Epithelial cell of proximal tubule (primary cell): ENCODE data around the gene GRID1. TPM values are rescaled to one million over a fixed set of nuclear protein-coding genes. Genes with fewer than 3 reads are reported as not detected.
A peak's percentile ranks its signal among the peaks of the same experiment; 100 is the strongest.
"Not testable (repeated sequence)": the region's sequence is repeated elsewhere in the genome, so short reads cannot be mapped to it uniquely, and the experiment has no call there.

Source experiments
- DNase-seq: peaks from one replicate; pipeline ENCODE4 v3.0.0-alpha.2; 2011; ENCODE audit warnings: low read depth
- H3K4me3 ChIP-seq: 2 replicates; pipeline ENCODE4 v1.5.1; 2011; ENCODE audit warnings: low read depth, mild to moderate bottlenecking, low read length
- total RNA-seq: library from RNA; depleted of rRNA; stranded (reverse); fragments of >200 nt; gene quantifications from 2 replicates; pipeline ENCODE4 v1.2.3, GENCODE V29; 2015
- TF ChIP-seq, protein P1 (sequence below): conservative IDR thresholded peaks from 2 replicates; pipeline ENCODE4 v1.5.1; 2012; ENCODE audit warnings: low read depth, mild to moderate bottlenecking, low read length

GRID1 gene
- total RNA-seq, 1 donor from 2014 or later = 0.52 TPM

DNA sequence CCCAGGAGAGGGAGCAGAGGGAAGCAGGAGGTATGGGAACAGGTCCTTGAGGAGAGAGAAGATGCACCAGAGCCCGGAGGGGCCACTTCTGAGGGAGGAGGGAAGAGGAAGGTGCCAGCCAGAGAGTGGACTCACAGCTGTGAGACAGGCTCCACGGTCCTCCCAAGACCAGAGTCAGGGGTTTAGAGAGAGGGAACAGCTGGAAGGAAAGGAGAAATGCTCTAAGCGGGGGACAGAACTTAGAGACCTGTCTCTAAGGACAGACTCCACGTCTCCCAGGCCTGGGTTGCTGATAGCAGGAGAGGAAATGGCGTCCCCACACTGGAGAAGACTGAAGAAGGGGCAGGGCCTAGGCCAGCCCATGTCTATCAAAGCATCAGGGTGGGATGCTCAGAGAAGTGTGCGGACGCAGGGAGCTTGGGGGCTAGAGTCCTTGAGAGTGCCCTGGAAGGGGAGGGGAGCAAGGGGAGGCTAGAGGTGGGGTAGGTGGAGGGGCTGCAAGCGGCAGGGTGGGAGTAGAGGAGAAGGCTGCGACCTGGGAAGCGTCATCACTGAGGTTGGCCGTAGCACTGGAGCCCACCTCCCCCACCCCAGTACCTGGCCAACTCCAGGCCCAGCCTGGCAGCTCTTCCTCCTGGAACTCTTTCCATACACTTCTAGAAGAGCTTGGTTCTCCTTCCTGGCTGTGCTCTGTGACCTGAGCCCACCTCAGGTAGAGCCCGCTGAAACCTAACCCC, 25.6 kb upstream of the GRID1 start:
- TF ChIP-seq, protein P1, sequence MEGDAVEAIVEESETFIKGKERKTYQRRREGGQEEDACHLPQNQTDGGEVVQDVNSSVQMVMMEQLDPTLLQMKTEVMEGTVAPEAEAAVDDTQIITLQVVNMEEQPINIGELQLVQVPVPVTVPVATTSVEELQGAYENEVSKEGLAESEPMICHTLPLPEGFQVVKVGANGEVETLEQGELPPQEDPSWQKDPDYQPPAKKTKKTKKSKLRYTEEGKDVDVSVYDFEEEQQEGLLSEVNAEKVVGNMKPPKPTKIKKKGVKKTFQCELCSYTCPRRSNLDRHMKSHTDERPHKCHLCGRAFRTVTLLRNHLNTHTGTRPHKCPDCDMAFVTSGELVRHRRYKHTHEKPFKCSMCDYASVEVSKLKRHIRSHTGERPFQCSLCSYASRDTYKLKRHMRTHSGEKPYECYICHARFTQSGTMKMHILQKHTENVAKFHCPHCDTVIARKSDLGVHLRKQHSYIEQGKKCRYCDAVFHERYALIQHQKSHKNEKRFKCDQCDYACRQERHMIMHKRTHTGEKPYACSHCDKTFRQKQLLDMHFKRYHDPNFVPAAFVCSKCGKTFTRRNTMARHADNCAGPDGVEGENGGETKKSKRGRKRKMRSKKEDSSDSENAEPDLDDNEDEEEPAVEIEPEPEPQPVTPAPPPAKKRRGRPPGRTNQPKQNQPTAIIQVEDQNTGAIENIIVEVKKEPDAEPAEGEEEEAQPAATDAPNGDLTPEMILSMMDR = no peak
- no peak overlapping the region for H3K4me3 ChIP-seq
- no peak for DNase-seq

DNA sequence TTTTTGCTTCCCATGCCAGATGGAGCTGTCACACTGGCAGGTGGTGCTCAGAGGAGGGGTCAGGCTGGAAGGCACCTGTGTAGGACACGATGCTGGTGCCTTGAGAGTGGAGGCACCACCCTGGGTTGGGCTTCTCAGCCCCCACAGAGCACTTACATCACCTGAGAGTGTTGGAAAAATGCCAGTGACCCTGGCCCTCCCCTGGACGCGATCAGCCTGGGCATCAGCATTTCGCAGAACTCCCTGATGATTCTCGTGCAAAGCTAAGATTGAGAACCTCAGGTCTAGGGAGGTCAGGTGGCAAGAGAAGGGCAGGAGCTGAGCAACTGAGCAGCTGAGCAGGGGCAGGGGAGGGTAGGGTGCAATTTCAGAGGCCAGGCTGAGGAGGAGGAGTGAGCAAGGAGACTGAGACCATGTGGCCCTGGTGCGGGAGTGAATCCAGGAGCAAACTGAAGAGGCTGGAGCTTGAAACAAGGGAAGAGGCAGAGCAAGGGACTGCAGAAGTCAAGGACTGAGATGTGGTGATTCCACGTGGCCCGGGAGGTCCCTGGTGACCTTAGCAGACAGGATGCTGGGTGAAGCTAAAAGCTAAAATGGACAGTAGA, 24.7 kb upstream of the GRID1 start:
- H3K4me3 ChIP-seq = no peak overlapping the region
- DNase-seq = no peak
- TF ChIP-seq, protein P1 = no peak

DNA sequence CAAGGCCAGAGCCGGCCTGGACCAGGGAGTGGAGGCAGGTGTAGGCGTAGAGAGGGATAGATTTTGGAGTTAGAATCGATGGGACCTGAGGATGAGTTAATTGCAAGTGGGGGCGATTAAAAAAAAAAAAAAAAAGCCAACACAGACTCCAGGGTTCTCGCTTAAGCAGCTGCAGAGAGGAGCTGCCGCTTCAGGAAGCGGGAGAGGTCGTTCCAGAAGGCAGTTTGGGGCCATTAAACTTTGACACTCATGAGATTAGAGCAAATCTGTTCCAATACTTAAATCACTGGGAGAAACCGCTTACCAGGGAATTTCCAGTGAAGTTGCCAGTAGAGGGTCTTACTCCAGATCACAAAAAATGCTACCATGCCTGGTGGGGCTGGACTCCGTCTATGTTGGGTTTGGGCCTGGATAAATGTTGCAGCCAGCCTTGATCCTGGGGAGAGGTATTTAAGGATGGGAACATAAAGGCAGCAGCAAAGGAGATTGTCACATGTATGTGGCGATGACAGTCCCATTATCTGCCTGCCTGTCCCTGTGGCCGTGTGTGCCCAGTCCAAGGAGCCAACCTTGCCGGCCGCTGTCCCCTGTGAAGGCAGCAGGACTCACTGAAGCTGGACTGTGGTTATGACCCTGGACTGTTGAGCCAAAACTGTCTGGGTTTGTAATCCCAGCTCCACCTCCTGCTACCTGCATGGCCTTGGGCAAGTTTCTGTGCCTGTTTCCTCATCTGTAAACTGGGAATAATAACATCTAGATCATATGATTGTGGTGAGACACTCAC, 23.9 kb upstream of the GRID1 start:
- H3K4me3 ChIP-seq = no peak overlapping the region
- TF ChIP-seq, protein P1 = no peak
- DNase-seq = no peak

DNA sequence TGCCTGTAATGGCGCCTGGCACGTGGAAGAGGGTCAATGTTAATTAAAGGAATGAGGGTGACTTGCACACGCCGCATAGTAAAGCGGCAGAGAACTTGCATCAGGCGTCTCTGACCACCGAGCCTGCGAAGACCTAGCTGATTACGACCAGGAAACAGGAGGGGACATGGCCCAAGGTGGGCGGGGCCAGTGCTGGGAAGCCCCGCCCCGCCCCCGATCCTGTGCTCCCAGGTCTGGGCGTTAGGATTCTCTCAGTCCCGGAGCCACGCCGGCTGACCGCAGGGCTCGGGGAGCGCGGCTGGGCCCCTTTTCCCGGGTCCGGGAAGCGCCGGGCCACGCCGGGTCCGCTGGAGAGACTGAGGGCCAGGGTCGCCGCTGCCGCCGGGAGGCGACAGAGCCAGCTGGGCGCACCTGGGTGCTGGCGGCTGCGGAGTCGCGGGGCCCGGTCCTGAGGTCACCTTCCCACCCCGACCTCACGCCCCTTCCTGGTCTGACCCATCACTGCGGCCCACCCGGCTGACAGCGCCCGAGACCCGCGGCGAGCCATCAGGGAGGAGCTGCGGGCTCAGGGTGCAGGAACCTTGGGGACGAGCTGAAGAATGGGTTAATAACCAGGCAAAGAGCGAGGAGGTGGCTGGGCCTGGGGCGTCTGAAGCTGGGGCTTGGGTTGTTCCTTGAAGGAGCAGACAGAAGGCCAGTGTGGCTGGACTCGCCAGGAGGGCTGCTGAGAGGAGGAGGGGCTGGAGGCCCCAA, 23.0 kb upstream of the GRID1 start:
- DNase-seq = no peak
- TF ChIP-seq, protein P1 = no peak
- peak overlapping the region; percentile 44 for H3K4me3 ChIP-seq

DNA sequence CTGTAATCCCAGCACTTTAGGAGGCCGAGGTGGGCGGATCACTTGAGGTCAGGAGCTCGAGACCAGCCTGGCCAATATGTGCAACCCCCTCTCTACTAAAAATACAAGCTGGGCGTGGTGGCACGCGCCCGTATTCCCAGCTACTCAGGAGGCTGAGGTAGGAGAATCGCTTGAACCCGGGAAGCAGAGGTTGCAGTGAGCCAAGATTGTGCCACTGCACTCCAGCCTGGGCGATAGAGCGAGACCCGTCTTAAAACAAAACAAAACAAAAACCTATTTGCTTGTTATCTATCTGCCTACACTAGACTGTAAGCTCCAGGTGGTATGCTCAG, 22.5 kb upstream of the GRID1 start:
- peak overlapping the region; percentile 44 for H3K4me3 ChIP-seq
- not testable (repeated sequence) for DNase-seq

DNA sequence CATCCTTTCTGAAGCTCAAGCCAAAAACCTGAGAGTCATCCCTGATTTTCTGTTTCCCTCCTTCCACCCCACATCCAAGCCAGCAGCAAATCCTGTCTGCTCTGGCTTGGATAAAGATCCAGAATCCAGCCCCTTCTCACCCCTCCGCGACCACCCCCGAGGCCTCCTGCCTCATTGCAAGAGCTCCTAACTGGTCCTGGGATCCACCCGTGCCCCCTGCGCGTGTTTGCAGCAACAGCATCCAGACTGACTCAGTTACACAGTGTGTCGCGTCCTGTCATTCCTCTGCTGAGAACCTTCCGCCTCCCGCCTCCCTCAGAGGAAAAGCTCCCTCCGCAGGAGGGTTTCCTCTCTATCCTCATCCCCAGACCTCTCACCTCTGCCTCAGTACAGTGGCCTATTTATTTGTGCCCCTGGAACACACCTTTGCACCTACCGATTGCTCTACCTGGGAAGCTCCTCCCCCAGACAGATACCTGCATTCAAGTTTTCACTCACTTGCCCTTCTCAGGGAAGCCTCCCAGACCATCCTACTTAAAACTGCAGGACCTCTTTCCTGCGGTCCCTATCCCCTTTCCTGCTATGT, 21.6 kb upstream of the GRID1 start:
- no peak for DNase-seq
- H3K4me3 ChIP-seq = no peak overlapping the region
- TF ChIP-seq, protein P1 = no peak
